ENCODE results near the gene FXYD7. TPM values are rescaled to one million over a fixed set of nuclear protein-coding genes. Genes with fewer than 3 reads are reported as not detected.
"Not testable (repeated sequence)": the region's sequence is repeated elsewhere in the genome, so short reads cannot be mapped to it uniquely, and the experiment has no call there.

The FXYD7 gene, protein sequence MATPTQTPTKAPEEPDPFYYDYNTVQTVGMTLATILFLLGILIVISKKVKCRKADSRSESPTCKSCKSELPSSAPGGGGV
- total RNA-seq (1 to 10 TPM; 5.4 to 6.4 TPM), polyA plus RNA-seq (10 to 100 TPM in 1 of 3 donors, 1 to 10 TPM in 2; 3.7 to 10.2 (median 8.8) TPM), total RNA-seq (0.32 to 14.8 (median 3.3) reads per million in 6 experiments)

DNA sequence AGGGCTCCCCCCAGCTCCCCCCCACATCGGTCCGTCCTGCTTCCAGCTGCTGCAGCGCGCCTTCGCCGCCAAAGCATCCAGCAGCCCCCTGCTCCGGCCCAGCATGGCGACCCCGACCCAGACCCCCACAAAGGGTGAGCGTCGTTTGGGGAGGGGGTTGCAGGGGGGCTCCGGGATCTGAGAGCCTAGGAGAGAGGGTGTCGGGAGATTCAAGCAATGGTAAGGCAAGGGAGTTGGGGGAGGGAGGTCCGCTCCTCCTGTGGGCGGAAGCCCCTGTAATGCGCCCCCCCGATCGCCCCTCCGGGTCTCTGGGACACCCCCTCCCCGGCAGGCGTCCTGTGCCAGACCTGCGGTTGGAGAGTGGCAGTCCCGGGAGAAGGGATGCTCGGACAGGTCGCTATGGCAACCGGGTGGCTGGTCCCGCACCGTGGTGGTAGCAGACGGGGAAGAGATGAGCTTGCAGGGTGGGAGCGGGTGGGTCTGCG, at the start of gene FXYD7:
TSS of gene FXYD7 (plus strand) at position 25 of the 485 bp plus-strand sequence. CDS start at position 104, 79 bp downstream.
- peaks cover 0 to 2% (median 0%) of the 10 kb centered on the region in 5 donors for H3K27me3 Mint-ChIP-seq
- H3K36me3 Mint-ChIP-seq: no peaks in the 10 kb centered on the region
- POLR2A ChIA-PET: interaction anchor here (0.5 to 5.8 kb wide), 9 partner anchors 10 to 145 kb away, joined by 3 to 40 read pairs (median 4); partner anchors contain the start of genes FXYD5 and USF2
- H3K9me3 Mint-ChIP-seq: no peaks in the 10 kb centered on the region
- peaks cover 24 to 49% (median 41%) of the 10 kb centered on the region in 4 donors for H3K4me1 Mint-ChIP-seq
- H3K4me3 Mint-ChIP-seq: peak within 1 kb of the TSS; percentile 75 to 93 (median 87)
- DNase-seq (peak in 1 of 10 donors; percentile 71), ATAC-seq (no peak)
- H3K27ac Mint-ChIP-seq: peak within 1 kb of the TSS; percentile 57 to 94 (median 82)

DNA sequence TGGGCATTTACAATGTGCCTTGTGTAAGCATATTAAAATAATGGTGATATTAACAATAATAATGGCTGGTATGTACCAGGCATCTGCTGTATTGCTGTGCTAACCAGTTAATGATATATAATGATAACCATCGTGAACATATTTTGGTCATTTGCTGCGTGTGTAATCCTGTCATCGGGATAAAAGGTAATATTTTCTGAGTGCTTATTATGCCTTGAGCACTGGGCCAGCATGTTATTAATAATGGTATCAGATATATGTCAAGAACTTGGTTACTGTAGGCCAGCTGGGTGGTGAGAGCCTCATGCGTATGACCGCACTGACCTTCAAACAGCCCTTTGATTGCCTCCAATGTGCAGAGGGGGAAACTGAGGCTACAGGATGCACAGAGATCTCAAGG, 49.6 kb upstream of the FXYD7 start:
- no peak overlapping the region for H3K4me3 Mint-ChIP-seq
- ATAC-seq (no peak), DNase-seq (peak in 1 of 10 donors; percentile 6)
- H3K36me3 Mint-ChIP-seq: no peaks in the 10 kb centered on the region
- POLR2A ChIA-PET: interaction anchor here (0.7 kb wide), 1 partner anchor 137 kb away, joined by 3 read pairs; no protein-coding TSS in a partner anchor
- H3K9me3 Mint-ChIP-seq: no peaks in the 10 kb centered on the region
- H3K4me1 Mint-ChIP-seq: peaks cover 0 to 8% (median 3%) of the 10 kb centered on the region in 4 donors
- H3K27me3 Mint-ChIP-seq: peaks cover 0 to 13% (median 1%) of the 10 kb centered on the region in 5 donors
- H3K27ac Mint-ChIP-seq: no peak overlapping the region

DNA sequence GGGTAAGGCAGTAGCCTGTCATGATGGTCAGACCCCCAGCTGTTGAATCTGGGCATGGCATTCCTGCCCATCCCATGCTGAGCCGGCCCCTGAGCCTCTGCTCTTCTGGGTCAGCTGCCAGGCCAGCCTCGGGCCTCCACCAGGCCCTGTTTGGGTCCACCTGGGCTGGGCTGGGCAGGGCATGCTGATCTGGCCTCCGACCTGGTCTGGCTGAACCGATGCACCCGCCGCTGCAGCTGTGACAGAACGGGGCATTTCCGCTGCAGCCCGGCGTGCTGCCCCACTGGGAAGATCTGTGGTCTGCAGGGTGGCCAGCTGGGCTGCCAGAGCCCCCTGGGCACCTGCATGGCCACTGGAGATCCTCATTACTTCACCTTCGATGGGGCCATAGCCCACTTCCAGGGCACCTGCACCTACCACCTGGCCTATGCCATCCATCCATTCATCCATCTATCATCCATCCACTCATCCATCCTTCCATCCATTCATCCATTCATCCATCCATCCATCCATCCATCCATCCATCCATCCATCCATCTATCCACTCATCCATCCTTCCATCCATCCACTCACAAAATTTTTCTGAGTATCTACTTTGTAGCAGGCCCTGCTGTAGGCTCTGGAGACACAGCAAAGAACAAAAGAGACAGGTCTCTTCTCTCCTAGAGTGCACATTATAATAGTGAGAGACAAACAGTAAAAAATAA, 49.0 kb upstream of the FXYD7 start:
- POLR2A ChIA-PET: no interaction called here
- DNase-seq: peak in 1 of 10 donors; percentile 19
- Mint-ChIP-seq H3K4me1 (peaks cover 0 to 6% (median 3%) of the 10 kb centered on the region in 4 donors), H3K9me3 (no peaks in the 10 kb centered on the region), H3K4me3 (no peak overlapping the region), H3K27ac (peak overlapping the region in 2 of 10 donors; percentile 5 to 73), H3K27me3 (peaks cover 0 to 13% (median 1%) of the 10 kb centered on the region in 5 donors), H3K36me3 (no peaks in the 10 kb centered on the region)
- no peak for ATAC-seq

DNA sequence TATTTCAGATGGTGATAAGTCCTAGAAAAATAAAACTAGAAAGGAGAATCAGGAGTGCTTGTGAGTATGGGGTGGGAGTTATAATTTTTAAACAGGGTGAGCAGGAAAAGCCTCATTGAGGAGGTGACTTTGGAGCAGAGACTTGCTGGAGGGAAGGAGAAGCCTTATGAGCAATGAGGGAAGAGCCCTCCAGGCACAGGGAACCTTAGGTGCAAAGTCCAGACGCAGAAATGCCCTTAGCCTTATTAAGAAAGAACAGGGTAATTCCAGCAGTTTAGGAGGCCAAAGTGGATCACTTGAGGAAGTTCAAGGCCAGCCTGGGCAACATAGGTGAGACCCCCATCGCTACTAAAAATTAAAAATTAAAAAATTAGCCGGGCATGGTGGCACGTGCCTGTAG, 48.4 kb upstream of the FXYD7 start:
- peaks cover 0 to 6% (median 3%) of the 10 kb centered on the region in 4 donors for H3K4me1 Mint-ChIP-seq
- DNase-seq (no peak), ATAC-seq (no peak)
- no peaks in the 10 kb centered on the region for H3K36me3 Mint-ChIP-seq
- no peak overlapping the region for H3K4me3 Mint-ChIP-seq
- H3K9me3 Mint-ChIP-seq: no peaks in the 10 kb centered on the region
- H3K27me3 Mint-ChIP-seq: peaks cover 0 to 12% (median 1%) of the 10 kb centered on the region in 5 donors
- POLR2A ChIA-PET: no interaction called here
- H3K27ac Mint-ChIP-seq: peak overlapping the region in 2 of 10 donors; percentile 5 to 73

DNA sequence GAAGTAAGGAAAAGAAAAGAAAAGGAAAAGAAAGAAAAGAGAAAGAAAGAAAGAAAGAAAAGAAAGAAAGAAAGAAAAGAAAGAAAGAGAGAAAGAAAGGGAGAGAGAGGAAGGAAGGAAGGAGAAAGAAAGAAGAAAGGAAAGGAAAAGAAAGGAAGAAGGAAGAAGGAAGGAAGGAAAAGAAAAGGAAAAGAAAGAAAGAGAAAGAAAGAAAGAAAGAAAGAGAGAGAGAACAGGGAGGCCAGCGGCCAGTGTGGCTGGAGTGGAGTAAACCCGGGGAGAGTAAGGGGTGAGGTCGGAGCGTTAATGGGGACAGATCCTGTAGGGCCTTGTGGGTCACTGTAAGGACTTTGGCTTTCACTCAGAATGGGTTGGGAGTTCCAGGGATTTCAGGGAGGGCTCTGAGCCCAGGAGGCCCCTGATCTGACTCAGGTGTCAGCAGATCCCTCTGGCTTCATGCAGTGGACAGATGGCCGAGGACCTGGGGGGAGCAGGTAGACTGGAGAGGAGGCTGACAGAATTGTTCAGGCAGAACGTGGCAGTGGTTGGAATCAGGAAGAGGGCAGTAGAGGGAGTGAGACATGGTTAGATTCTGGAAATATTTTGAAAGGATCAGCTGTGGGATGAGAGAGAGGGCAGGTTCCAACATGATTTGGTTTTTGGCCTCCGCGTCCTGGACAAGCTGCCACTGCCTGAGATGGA, 47.2 kb upstream of the FXYD7 start:
- Mint-ChIP-seq H3K4me3 (no peak overlapping the region), H3K4me1 (no peaks in the 10 kb centered on the region), H3K9me3 (no peaks in the 10 kb centered on the region), H3K36me3 (no peaks in the 10 kb centered on the region), H3K27me3 (peaks cover 0 to 4% (median 0%) of the 10 kb centered on the region in 5 donors), H3K27ac (peak overlapping the region in 2 of 10 donors; percentile 49 to 64)
- POLR2A ChIA-PET: interaction anchor here (0.6 kb wide), 1 partner anchor 172 kb away, joined by 3 read pairs; no protein-coding TSS in a partner anchor
- peak in 1 of 10 donors; percentile 30 for DNase-seq
- ATAC-seq: no peak

DNA sequence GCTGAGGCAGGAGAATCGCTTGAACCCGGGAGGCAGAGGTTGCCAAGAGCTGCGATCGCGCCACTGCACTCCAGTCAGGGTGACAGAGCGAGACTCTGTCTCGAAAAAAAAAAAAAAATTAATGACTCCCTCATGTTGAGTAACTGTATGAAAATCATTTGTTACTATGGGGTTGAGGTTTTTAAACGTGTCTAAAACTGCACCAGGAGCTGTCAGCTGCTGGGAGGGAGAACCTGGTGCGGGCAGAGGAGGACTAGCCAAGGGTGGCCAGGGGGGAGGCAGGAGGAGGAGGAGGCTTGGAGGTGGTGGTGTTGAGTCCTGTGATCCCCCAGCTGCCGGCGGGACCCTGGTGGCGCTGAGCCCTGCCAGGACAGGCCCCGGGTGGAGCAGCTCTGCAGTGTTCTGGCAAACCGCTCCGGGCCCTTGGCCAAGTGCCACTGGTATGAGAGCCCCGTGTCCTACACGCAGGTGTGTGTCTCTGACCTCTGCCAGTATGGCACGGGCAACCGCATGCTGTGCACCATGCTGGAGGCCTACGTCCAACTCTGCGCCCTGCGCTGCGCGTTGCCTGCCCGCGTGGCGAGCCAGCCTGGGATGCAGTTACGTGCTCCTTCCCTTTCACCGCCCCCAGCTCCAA, 44.5 kb upstream of the FXYD7 start:
- Mint-ChIP-seq H3K4me1 (no peaks in the 10 kb centered on the region), H3K27ac (no peak overlapping the region)
- no peak for ATAC-seq

DNA sequence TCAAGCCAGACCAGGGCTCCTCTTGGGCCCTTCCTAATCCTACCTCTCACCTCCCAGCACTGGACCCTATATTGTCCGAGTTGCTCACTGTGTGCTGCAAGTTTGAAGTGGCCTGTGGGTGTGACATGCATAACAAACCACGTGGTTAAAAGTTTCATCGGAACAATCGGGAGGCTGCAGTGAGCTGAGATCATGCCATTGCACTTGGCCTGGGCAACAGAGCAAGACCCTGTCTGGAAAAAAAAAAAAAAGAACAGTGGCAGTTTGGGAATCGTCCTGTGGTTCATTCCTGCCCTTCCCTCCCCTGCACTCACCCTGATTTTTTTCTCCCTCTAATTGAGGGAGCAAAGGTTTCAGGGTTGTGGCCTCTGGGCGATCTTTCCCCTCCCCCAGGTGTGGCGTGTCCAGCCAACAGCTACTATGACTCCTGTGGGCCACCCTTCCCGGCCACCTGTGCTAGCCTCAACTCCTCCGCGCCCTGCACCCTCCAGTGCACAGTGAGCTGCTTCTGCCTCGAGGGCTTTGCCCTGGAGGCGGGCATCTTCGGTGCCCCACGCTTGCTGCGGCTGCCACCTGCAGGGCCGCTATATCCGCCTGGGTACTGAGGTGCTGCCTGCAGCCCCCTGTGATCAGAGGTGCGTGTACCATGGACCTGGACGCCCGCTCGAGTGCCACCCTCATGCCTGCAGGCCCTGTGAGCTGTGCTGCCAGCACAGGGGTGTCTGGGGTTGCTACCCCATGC, 43.7 kb upstream of the FXYD7 start:
- H3K9me3 Mint-ChIP-seq: no peaks in the 10 kb centered on the region
- H3K36me3 Mint-ChIP-seq: no peaks in the 10 kb centered on the region
- H3K27ac Mint-ChIP-seq: no peak overlapping the region
- DNase-seq: peak in 1 of 10 donors; percentile 52
- no peak overlapping the region for H3K4me3 Mint-ChIP-seq
- no peak for ATAC-seq
- POLR2A ChIA-PET: no interaction called here
- no peaks in the 10 kb centered on the region for H3K4me1 Mint-ChIP-seq
- H3K27me3 Mint-ChIP-seq: peaks cover 0 to 2% (median 0%) of the 10 kb centered on the region in 5 donors

More for the DNA sequence above, 44.5 kb upstream of the FXYD7 start:
- no peak overlapping the region for H3K4me3 Mint-ChIP-seq
- no peaks in the 10 kb centered on the region for H3K36me3 Mint-ChIP-seq
- peak in 1 of 10 donors; percentile 51 for DNase-seq
- POLR2A ChIA-PET: no interaction called here
- peaks cover 0 to 3% (median 0%) of the 10 kb centered on the region in 5 donors for H3K27me3 Mint-ChIP-seq
- H3K9me3 Mint-ChIP-seq: no peaks in the 10 kb centered on the region

DNA sequence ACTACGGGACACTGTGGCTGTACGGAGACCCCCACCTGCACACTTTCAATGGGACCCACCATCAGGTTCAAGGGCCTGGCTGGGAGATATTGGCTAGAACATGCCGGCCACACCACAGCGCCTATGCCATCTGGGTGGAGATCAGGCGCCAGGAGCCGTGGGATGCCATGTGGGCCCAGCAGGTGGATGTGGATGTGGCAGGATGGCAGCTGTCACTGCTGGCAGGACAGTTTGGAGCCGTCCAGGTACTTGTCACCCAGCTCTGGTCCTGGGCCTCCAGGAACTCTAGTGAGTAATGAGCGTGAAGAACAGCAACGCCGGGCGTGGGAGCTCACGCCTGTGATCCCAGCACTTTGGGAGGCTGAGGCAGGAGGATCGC, 43.2 kb upstream of the FXYD7 start:
- DNase-seq (peak in 1 of 10 donors; percentile 19), ATAC-seq (no peak)
- no peak overlapping the region for H3K4me3 Mint-ChIP-seq
- no peaks in the 10 kb centered on the region for H3K4me1 Mint-ChIP-seq
- no peaks in the 10 kb centered on the region for H3K36me3 Mint-ChIP-seq
- H3K27ac Mint-ChIP-seq: no peak overlapping the region
- POLR2A ChIA-PET: no interaction called here
- H3K9me3 Mint-ChIP-seq: no peaks in the 10 kb centered on the region
- peaks cover 0 to 1% (median 0%) of the 10 kb centered on the region in 5 donors for H3K27me3 Mint-ChIP-seq

DNA sequence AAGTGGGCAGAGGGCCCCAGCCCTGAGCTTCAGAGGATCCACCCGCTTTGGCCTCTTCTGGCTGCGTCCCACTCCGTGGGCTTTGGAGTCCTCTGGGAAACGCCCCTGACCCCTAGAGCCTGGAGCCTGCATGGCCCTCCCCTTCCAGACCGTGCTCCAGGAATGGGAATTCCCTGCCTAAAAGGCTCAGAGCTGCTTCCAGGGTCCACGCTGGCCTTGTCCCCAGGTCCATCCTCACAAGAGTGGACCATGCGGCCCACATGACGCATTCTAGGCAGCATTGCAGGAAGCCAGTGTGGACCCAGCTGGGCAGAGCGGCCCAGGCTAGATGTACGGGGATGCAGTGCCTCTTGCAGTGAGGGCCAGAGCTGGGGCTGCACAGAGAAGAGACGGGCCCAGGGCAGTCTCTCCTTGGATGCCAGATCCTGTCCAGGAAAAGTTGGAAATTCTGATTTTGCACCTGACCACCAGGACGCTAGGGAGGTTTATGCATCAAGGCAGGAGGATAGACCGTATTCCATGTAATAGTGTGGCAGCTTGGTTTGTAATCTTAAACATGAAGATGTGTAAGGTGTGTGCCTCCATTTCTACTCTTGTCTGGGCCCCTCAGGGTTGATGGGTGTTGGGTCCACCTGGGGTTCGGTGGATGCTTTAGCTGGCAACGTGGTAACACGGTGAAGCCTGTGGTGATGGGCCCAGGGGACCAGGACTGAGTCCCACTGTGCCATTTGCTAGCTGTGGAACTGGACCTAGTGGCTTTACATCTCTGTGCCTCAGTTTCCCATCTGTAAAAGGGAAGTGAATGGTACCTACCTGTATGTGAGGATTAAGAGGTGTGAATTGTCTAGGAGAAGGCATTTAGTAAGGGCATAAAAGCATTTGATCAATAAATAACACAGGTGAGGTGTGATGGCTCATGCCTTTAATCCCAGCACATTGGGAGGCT, 42.2 kb upstream of the FXYD7 start:
- POLR2A ChIA-PET: no interaction called here
- H3K27me3 Mint-ChIP-seq: no peaks in the 10 kb centered on the region
- H3K36me3 Mint-ChIP-seq: no peaks in the 10 kb centered on the region

DNA sequence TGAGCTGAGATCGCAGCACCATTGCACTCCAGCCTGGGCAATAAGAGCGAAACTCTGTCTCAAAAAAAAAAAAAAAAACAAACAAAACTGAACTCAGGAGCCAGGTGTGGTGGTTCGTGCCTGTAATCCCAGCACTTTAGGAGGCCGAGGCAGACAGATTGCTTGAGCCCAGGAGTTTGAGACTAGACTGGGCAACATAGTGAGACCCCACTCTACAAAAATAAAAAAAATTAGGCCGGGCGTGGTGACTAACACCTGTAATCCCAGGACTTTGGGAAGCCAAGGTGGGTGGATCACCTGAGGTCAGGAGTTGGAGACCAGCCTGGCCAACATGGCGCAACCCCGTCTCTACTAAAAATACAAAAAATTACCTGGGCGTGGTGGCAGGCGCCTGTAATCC, 41.1 kb upstream of the FXYD7 start:
- H3K4me1 Mint-ChIP-seq, H3K27ac Mint-ChIP-seq, H3K36me3 Mint-ChIP-seq, H3K9me3 Mint-ChIP-seq, ATAC-seq, H3K27me3 Mint-ChIP-seq, H3K4me3 Mint-ChIP-seq: not testable (repeated sequence)
- peak in 1 of 10 donors; percentile 3 for DNase-seq
- POLR2A ChIA-PET: interaction anchor here (0.7 kb wide), 1 partner anchor 42 kb away, joined by 4 read pairs; no protein-coding TSS in a partner anchor

More for the DNA sequence above, 42.2 kb upstream of the FXYD7 start:
- H3K4me3 Mint-ChIP-seq: no peak overlapping the region
- H3K4me1 Mint-ChIP-seq: no peaks in the 10 kb centered on the region
- no peaks in the 10 kb centered on the region for H3K9me3 Mint-ChIP-seq
- no peak overlapping the region for H3K27ac Mint-ChIP-seq
- ATAC-seq (no peak), DNase-seq (peak in 1 of 10 donors; percentile 44)

DNA sequence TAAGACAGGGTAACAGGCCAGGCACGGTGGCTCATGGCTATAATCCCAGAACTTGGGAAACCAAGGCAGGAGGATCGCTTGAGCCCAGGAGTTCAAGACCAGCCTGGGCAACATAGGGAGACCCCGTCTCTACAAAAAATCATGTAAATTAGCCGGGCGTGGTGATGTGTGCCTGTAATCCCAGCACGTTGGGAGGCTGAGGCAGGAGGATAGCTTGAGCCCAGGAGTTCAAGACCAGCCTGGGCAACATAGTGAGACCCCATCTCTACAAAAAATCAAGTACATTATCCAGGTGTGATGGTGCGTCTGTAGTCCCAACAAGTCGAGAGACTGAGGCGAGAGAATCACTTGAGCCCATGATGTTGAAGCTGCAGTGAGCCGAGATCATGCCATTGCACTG, 39.4 kb upstream of the FXYD7 start:
- H3K4me1 Mint-ChIP-seq, ATAC-seq, H3K36me3 Mint-ChIP-seq, POLR2A ChIA-PET, DNase-seq, H3K4me3 Mint-ChIP-seq, H3K27me3 Mint-ChIP-seq, H3K9me3 Mint-ChIP-seq: not testable (repeated sequence)
- peak overlapping the region in 1 of 10 donors; percentile 60 for H3K27ac Mint-ChIP-seq
